Neural cell (in vitro differentiated cells): ENCODE data around the gene DLG2. TPM values are rescaled to one million over a fixed set of nuclear protein-coding genes. Genes with fewer than 3 reads are reported as not detected.

ENCODE experiments used
- H2AFZ ChIP-seq: fragments of 200-600, 300-800 bp; sonication (generic), shearing (Covaris generic); 2 replicates; pipeline ENCODE4 v1.6.0; 2014; ENCODE audit warnings: low read depth, mild to moderate bottlenecking, antibody characterized with exemption, low read length, moderate library complexity
- H3F3A ChIP-seq: fragments of 200-600 bp; shearing (Covaris generic); 2 replicates; pipeline ENCODE4 v1.6.1; 2016; ENCODE audit warnings: mild to moderate bottlenecking, moderate library complexity, mixed read lengths, antibody characterized with exemption, low read length; ENCODE audit not compliant: insufficient read depth, poor library complexity, severe bottlenecking
- H3K27ac ChIP-seq: fragments of 200-600, 300-800 bp; sonication (generic), shearing (Covaris generic); 2 replicates; pipeline ENCODE4 v1.5.1; 2014; ENCODE audit warnings: mild to moderate bottlenecking, low read length, moderate library complexity
- H3K27me3 ChIP-seq: fragments of 300-800, 200-600 bp; sonication (generic), shearing (Covaris generic); 2 replicates; pipeline ENCODE4 v1.6.0; 2014; ENCODE audit warnings: mild to moderate bottlenecking, low read depth, low read length, moderate library complexity; ENCODE audit not compliant: insufficient read depth
- H3K36me3 ChIP-seq: fragments of 300-800, 200-600 bp; sonication (generic), shearing (Covaris generic); 2 replicates; pipeline ENCODE4 v1.5.1; 2014; ENCODE audit warnings: mild to moderate bottlenecking, antibody characterized with exemption, low read length, moderate library complexity; ENCODE audit not compliant: insufficient read depth
- H3K4me2 ChIP-seq: fragments of 300-800, 200-600 bp; sonication (generic), shearing (Covaris generic); 2 replicates; pipeline ENCODE4 v1.6.0; 2014; ENCODE audit warnings: mild to moderate bottlenecking, low read length
- H3K4me3 ChIP-seq: fragments of 300-800, 200-600 bp; sonication (generic), shearing (Covaris generic); 2 replicates; pipeline ENCODE4 v1.5.1; 2014; ENCODE audit warnings: mild to moderate bottlenecking, low read length, moderate library complexity
- H3K79me2 ChIP-seq: fragments of 200-600 bp; shearing (Covaris generic); replicated peaks from 2 replicates; pipeline ENCODE4 v1.6.0; 2014; ENCODE audit warnings: mild to moderate bottlenecking, low read length, moderate library complexity; ENCODE audit not compliant: insufficient read depth
- H3K9ac ChIP-seq: fragments of 300-800, 200-600 bp; sonication (generic), shearing (Covaris generic); 2 replicates; pipeline ENCODE4 v1.6.1; 2016; ENCODE audit warnings: mild to moderate bottlenecking, low read length, mixed read lengths
- H3K9me2 ChIP-seq: fragments of 200-600 bp; shearing (Covaris generic); 2 replicates; pipeline ENCODE4 v1.6.1; 2016; ENCODE audit warnings: mild to moderate bottlenecking, low read length, mixed read lengths; ENCODE audit not compliant: insufficient read depth
- H3K9me3 ChIP-seq: fragments of 200-600, 300-800 bp; sonication (generic), shearing (Covaris generic); 2 replicates; pipeline ENCODE4 v1.6.1; 2016; ENCODE audit warnings: mild to moderate bottlenecking, mixed run types, low read length, moderate library complexity, mixed read lengths
- H4K20me1 ChIP-seq: fragments of 200-600 bp; shearing (Covaris generic); 2 replicates; pipeline ENCODE4 v1.6.1; 2016; ENCODE audit warnings: mild to moderate bottlenecking, mixed run types; ENCODE audit not compliant: insufficient read depth
- EP300 ChIP-seq: fragments of 450-650 bp; conservative IDR thresholded peaks from 2 replicates; pipeline ENCODE4 v1.6.1; 2014; ENCODE audit warnings: antibody characterized with exemption, mild to moderate bottlenecking, moderate library complexity; ENCODE audit not compliant: poor library complexity, severe bottlenecking
- EZH2 ChIP-seq: fragments of 200-600, 300-800 bp; shearing (Covaris generic), sonication (generic); IDR thresholded peaks from 2 replicates; pipeline ENCODE4 v1.6.1; 2014; ENCODE audit warnings: antibody characterized with exemption, low read length, borderline replicate concordance, mild to moderate bottlenecking; ENCODE audit not compliant: insufficient read depth, poor library complexity, severe bottlenecking
- MXI1 ChIP-seq: fragments of 450-650 bp; conservative IDR thresholded peaks from 2 replicates; pipeline ENCODE4 v1.6.1; 2014; ENCODE audit warnings: antibody characterized with exemption, mild to moderate bottlenecking; ENCODE audit not compliant: poor library complexity, severe bottlenecking
- POLR2AphosphoS5 ChIP-seq: IDR thresholded peaks from 2 replicates; pipeline ENCODE4 v1.6.1; 2012
- RAD21 ChIP-seq: fragments of 450-650 bp; conservative IDR thresholded peaks from 2 replicates; pipeline ENCODE4 v1.6.1; 2014; ENCODE audit warnings: antibody characterized with exemption, mild to moderate bottlenecking, moderate library complexity
- SMC3 ChIP-seq: fragments of 450-650 bp; conservative IDR thresholded peaks from 2 replicates; pipeline ENCODE4 v1.6.1; 2014; ENCODE audit warnings: antibody characterized with exemption, mild to moderate bottlenecking, moderate library complexity; ENCODE audit not compliant: poor library complexity
- TAF1 ChIP-seq: IDR thresholded peaks from 2 replicates; pipeline ENCODE4 v1.6.1; 2012; ENCODE audit warnings: low read depth
- polyA plus RNA-seq: library from polyadenylated mRNA; depleted of rRNA; stranded (reverse); fragments of >200 nt; gene quantifications from 2 replicates; pipeline ENCODE4 v1.2.3, GENCODE V29; 2014
- TF ChIP-seq, protein P1 (sequence below): IDR thresholded peaks from 2 replicates; pipeline ENCODE4 v1.6.1; 2012; ENCODE audit warnings: borderline replicate concordance
- TF ChIP-seq, protein P2 (sequence below): fragments of 450-650 bp; IDR thresholded peaks from 2 replicates; pipeline ENCODE4 v1.5.1; 2014; ENCODE audit warnings: antibody characterized with exemption, mild to moderate bottlenecking, moderate library complexity; ENCODE audit not compliant: poor library complexity, severe bottlenecking

Gene DLG2
- polyA plus RNA-seq, 1 donor from 2014 or later: 179 TPM

DNA sequence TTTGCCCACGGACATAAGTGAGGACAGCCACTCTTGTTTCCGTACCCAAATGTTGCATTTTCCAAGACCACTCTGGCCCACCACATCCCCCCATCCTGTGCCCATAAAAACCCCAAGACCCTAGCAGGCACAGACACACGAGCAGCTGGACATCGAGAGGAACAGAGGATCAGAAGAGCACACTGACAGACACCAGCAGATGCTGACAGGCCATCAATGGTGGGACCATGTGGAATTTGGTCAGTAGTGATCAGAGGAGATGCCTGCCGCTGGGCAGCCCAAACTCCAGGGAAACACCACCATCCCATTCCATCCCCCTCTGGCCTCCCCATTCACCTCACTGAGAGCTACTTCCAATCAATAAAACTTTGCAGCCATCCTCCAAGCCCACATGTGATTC, 87.0 kb downstream of the DLG2 start:
- no peaks in the 10 kb centered on the region for H3K79me2 ChIP-seq
- no peaks in the 10 kb centered on the region for H3K27me3 ChIP-seq
- H3K9ac ChIP-seq: no peak overlapping the region
- no peak overlapping the region for H2AFZ ChIP-seq
- no peaks in the 10 kb centered on the region for H3K9me3 ChIP-seq
- TF ChIP-seq MXI1 (no peak), TAF1 (no peak), SMC3 (no peak), POLR2AphosphoS5 (no peak), EZH2 (no peak), EP300 (no peak), RAD21 (no peak)
- TF ChIP-seq, protein P1, sequence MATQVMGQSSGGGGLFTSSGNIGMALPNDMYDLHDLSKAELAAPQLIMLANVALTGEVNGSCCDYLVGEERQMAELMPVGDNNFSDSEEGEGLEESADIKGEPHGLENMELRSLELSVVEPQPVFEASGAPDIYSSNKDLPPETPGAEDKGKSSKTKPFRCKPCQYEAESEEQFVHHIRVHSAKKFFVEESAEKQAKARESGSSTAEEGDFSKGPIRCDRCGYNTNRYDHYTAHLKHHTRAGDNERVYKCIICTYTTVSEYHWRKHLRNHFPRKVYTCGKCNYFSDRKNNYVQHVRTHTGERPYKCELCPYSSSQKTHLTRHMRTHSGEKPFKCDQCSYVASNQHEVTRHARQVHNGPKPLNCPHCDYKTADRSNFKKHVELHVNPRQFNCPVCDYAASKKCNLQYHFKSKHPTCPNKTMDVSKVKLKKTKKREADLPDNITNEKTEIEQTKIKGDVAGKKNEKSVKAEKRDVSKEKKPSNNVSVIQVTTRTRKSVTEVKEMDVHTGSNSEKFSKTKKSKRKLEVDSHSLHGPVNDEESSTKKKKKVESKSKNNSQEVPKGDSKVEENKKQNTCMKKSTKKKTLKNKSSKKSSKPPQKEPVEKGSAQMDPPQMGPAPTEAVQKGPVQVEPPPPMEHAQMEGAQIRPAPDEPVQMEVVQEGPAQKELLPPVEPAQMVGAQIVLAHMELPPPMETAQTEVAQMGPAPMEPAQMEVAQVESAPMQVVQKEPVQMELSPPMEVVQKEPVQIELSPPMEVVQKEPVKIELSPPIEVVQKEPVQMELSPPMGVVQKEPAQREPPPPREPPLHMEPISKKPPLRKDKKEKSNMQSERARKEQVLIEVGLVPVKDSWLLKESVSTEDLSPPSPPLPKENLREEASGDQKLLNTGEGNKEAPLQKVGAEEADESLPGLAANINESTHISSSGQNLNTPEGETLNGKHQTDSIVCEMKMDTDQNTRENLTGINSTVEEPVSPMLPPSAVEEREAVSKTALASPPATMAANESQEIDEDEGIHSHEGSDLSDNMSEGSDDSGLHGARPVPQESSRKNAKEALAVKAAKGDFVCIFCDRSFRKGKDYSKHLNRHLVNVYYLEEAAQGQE: no peak
- TF ChIP-seq, protein P2, sequence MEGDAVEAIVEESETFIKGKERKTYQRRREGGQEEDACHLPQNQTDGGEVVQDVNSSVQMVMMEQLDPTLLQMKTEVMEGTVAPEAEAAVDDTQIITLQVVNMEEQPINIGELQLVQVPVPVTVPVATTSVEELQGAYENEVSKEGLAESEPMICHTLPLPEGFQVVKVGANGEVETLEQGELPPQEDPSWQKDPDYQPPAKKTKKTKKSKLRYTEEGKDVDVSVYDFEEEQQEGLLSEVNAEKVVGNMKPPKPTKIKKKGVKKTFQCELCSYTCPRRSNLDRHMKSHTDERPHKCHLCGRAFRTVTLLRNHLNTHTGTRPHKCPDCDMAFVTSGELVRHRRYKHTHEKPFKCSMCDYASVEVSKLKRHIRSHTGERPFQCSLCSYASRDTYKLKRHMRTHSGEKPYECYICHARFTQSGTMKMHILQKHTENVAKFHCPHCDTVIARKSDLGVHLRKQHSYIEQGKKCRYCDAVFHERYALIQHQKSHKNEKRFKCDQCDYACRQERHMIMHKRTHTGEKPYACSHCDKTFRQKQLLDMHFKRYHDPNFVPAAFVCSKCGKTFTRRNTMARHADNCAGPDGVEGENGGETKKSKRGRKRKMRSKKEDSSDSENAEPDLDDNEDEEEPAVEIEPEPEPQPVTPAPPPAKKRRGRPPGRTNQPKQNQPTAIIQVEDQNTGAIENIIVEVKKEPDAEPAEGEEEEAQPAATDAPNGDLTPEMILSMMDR: no peak
- no peak overlapping the region for H3K27ac ChIP-seq
- no peaks in the 10 kb centered on the region for H3K36me3 ChIP-seq
- H4K20me1 ChIP-seq: no peaks in the 10 kb centered on the region
- H3K4me3 ChIP-seq: no peak overlapping the region
- H3F3A ChIP-seq: no peaks in the 10 kb centered on the region
- no peak overlapping the region for H3K4me2 ChIP-seq
- no peaks in the 10 kb centered on the region for H3K9me2 ChIP-seq

DNA sequence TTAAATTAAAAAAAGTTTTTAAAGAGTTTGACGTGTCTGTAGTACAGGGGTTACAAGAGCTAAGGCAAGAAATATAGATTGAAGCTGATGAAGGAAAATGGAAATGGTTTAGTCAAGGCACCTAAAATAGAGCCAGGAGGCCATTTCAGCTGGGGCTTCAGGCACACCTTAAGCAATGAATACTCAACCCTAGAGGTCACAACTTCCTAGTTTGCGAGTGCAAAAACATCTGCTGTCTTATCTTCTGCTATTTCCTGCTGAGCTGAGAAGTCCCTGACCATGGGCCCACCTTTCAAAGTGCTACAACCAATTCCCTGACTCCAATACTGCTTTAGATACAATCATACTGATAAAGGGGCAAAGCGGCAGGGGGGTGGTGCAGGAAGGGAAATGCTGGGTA, 87.4 kb downstream of the DLG2 start:
- Histone ChIP-seq H3F3A (no peaks in the 10 kb centered on the region), H3K4me3 (no peak overlapping the region), H3K36me3 (no peaks in the 10 kb centered on the region), H3K9me3 (no peaks in the 10 kb centered on the region), H3K9ac (no peak overlapping the region), H3K27ac (no peak overlapping the region), H2AFZ (no peak overlapping the region), H3K27me3 (no peaks in the 10 kb centered on the region), H3K9me2 (no peaks in the 10 kb centered on the region), H3K79me2 (no peaks in the 10 kb centered on the region), H3K4me2 (no peak overlapping the region), H4K20me1 (no peaks in the 10 kb centered on the region)
- TF ChIP-seq, protein P2: no peak
- TF ChIP-seq RAD21 (no peak), TAF1 (no peak), EP300 (no peak), POLR2AphosphoS5 (no peak), EZH2 (no peak), MXI1 (no peak), SMC3 (no peak)
- TF ChIP-seq, protein P1: no peak
